WTC11 (cell line): Measurements from ENCODE around the gene EPX. TPM values are rescaled to one million over a fixed set of nuclear protein-coding genes. Genes with fewer than 3 reads are reported as not detected.

ENCODE experiments used
- ATAC-seq: fragments of 200-7000 bp; cut with Tn5 transposase; 2 replicates; pipeline ENCODE4 v1.10.0; 2021; ENCODE audit warnings: mild to moderate bottlenecking, moderate library complexity
- CTCF ChIA-PET: fragments of 300-600 bp; sonication (Branson Sonifier 250); formaldehyde crosslinking; loops from one replicate; lab custom pipeline; 2021; ENCODE audit warnings: antibody characterized with exemption; lab: Charles Lee
- POLR2A ChIA-PET: fragments of 350-600 bp; sonication (Branson Sonifier 250); formaldehyde crosslinking; loops from one replicate; lab custom pipeline; 2021; ENCODE audit warnings: antibody characterized with exemption; lab: Charles Lee
- DNase-seq: peaks from one replicate; pipeline ENCODE4 v3.0.0; 2021; ENCODE audit warnings: low spot score
- H3K27ac Mint-ChIP-seq: 2 replicates; pipeline ENCODE4 v1.8.0; 2021; ENCODE audit warnings: mixed read lengths
- H3K27me3 Mint-ChIP-seq: 2 replicates; pipeline ENCODE4 v1.8.0; 2021; ENCODE audit warnings: low read depth, mild to moderate bottlenecking, moderate library complexity, mixed read lengths
- H3K36me3 Mint-ChIP-seq: 2 replicates; pipeline ENCODE4 v1.8.0; 2021; ENCODE audit warnings: mixed read lengths
- H3K4me1 Mint-ChIP-seq: 2 replicates; pipeline ENCODE4 v1.8.0; 2022; ENCODE audit warnings: mixed read lengths
- H3K4me3 Mint-ChIP-seq: 2 replicates; pipeline ENCODE4 v1.8.0; 2021; ENCODE audit warnings: mild to moderate bottlenecking, moderate library complexity, mixed read lengths
- H3K9me3 Mint-ChIP-seq: 2 replicates; pipeline ENCODE4 v1.8.0; 2021; ENCODE audit warnings: mixed read lengths
- E2F1 ChIP-seq: sonication (generic); formaldehyde crosslinking; IDR thresholded peaks from 2 replicates; pipeline ENCODE4 v1.8.0; 2022; ENCODE audit warnings: mild to moderate bottlenecking, missing genetic modification reagents
- E2F4 ChIP-seq: sonication (generic); formaldehyde crosslinking; IDR thresholded peaks from 2 replicates; pipeline ENCODE4 v1.8.1; 2022; ENCODE audit warnings: low read depth, mild to moderate bottlenecking, moderate library complexity, missing genetic modification reagents, borderline replicate concordance
- ESRRA ChIP-seq: sonication (generic); formaldehyde crosslinking; IDR thresholded peaks from 2 replicates; pipeline ENCODE4 v1.8.1; 2022; ENCODE audit warnings: mild to moderate bottlenecking, missing genetic modification reagents, borderline replicate concordance
- FOXK1 ChIP-seq: sonication (generic); formaldehyde crosslinking; IDR thresholded peaks from 2 replicates; pipeline ENCODE4 v1.8.0; 2022; ENCODE audit warnings: mild to moderate bottlenecking, moderate library complexity, missing genetic modification reagents
- JUN ChIP-seq: sonication (generic); formaldehyde crosslinking; IDR thresholded peaks from 2 replicates; pipeline ENCODE4 v1.8.0; 2023; ENCODE audit warnings: mild to moderate bottlenecking, missing genetic modification reagents
- MYBL2 ChIP-seq: sonication (generic); formaldehyde crosslinking; IDR thresholded peaks from 2 replicates; pipeline ENCODE4 v1.8.1; 2023; ENCODE audit warnings: mild to moderate bottlenecking, moderate library complexity, missing genetic modification reagents
- NFYB ChIP-seq: sonication (generic); formaldehyde crosslinking; conservative IDR thresholded peaks from 2 replicates; pipeline ENCODE4 v1.8.0; 2022; ENCODE audit warnings: low read depth, missing genetic modification reagents
- PRDM15 ChIP-seq: sonication (generic); formaldehyde crosslinking; IDR thresholded peaks from 2 replicates; pipeline ENCODE4 v1.8.0; 2022; ENCODE audit warnings: missing genetic modification reagents
- SP1 ChIP-seq: sonication (generic); formaldehyde crosslinking; conservative IDR thresholded peaks from 2 replicates; pipeline ENCODE4 v1.8.1; 2022; ENCODE audit warnings: missing genetic modification reagents
- STAT6 ChIP-seq: sonication (generic); formaldehyde crosslinking; conservative IDR thresholded peaks from 2 replicates; pipeline ENCODE4 v1.8.1; 2023; ENCODE audit warnings: mild to moderate bottlenecking, low read depth, missing genetic modification reagents, moderate library complexity
- TEAD4 ChIP-seq: sonication (generic); formaldehyde crosslinking; IDR thresholded peaks from 2 replicates; pipeline ENCODE4 v1.8.0; 2022; ENCODE audit warnings: mild to moderate bottlenecking, missing genetic modification reagents
- ZNF232 ChIP-seq: sonication (generic); formaldehyde crosslinking; IDR thresholded peaks from 2 replicates; pipeline ENCODE4 v1.8.0; 2022; ENCODE audit warnings: mild to moderate bottlenecking, missing genetic modification reagents
- ZNF263 ChIP-seq: sonication (generic); formaldehyde crosslinking; IDR thresholded peaks from 2 replicates; pipeline ENCODE4 v1.8.1; 2022; ENCODE audit warnings: low read depth, mild to moderate bottlenecking, moderate library complexity, missing genetic modification reagents
- ZNF281 ChIP-seq: sonication (generic); formaldehyde crosslinking; IDR thresholded peaks from 2 replicates; pipeline ENCODE4 v1.8.0; 2023; ENCODE audit warnings: mild to moderate bottlenecking, missing genetic modification reagents
- ZNF396 ChIP-seq: fragments of 250-450 bp; sonication (Bioruptor Pico); IDR thresholded peaks from 2 replicates; pipeline ENCODE4 v1.8.0; 2021; ENCODE audit warnings: mild to moderate bottlenecking, moderate library complexity, borderline replicate concordance
- ZNF423 ChIP-seq: fragments of 250-450 bp; sonication (Bioruptor Pico); IDR thresholded peaks from 2 replicates; pipeline ENCODE4 v2.1.2; 2022; ENCODE audit warnings: mild to moderate bottlenecking, moderate library complexity
- ZNF512 ChIP-seq: sonication (generic); formaldehyde crosslinking; IDR thresholded peaks from 2 replicates; pipeline ENCODE4 v1.8.1; 2022; ENCODE audit warnings: missing genetic modification reagents, borderline replicate concordance
- ZSCAN18 ChIP-seq: fragments of 250-450 bp; sonication (Bioruptor Pico); IDR thresholded peaks from 2 replicates; pipeline ENCODE4 v2.1.2; 2022; ENCODE audit warnings: mild to moderate bottlenecking, moderate library complexity
- total RNA-seq: library from RNA; stranded (reverse); gene quantifications from 3 replicates; pipeline ENCODE4 v1.2.3, GENCODE V29; 2021

EPX gene
- total RNA-seq, 1 experiment from 2014 or later, result not detected

- POLR2A ChIA-PET, result interaction anchor here (0.6 kb wide), 1 partner anchor 10 kb away, joined by 3 read pairs; no protein-coding TSS in a partner anchor
- CTCF ChIA-PET, result interaction anchor here (0.7 to 2.7 kb wide), 5 partner anchors 14 to 101 kb away, joined by 3 to 22 read pairs (median 4); partner anchors contain the start of gene MKS1
- no peak for DNase-seq
- no peak for TF ChIP-seq PRDM15 (CRISPR knock-in tag)
- no peak for TF ChIP-seq ZSCAN18 (CRISPR knock-in tag)
- TF ChIP-seq ESRRA (CRISPR knock-in tag), result no peak
- no peak for TF ChIP-seq ZNF423 (CRISPR knock-in tag)
- TF ChIP-seq JUN (CRISPR knock-in tag), result no peak
- H3K27me3 Mint-ChIP-seq, result peaks cover 86% of the 10 kb centered on the region
- H3K27ac Mint-ChIP-seq, result no peak overlapping the region
- no peak for ATAC-seq
- no peaks in the 10 kb centered on the region for H3K9me3 Mint-ChIP-seq
- no peaks in the 10 kb centered on the region for H3K36me3 Mint-ChIP-seq
- H3K4me1 Mint-ChIP-seq, result no peaks in the 10 kb centered on the region
- H3K4me3 Mint-ChIP-seq, result no peak overlapping the region
Measured at GRCh38 chr17:58235821-58236220, 43.3 kb downstream of the EPX start.

GRCh38 chr17:58236394-58236793, 43.9 kb downstream of the EPX start:
- ATAC-seq, result no peak
- no peak for DNase-seq
- ChIA-PET POLR2A (no interaction called here), CTCF (interaction anchor here (1.0 to 2.7 kb wide), 3 partner anchors 13 to 36 kb away, joined by 4 to 22 read pairs (median 5); no protein-coding TSS in a partner anchor)
- Mint-ChIP-seq H3K9me3 (no peaks in the 10 kb centered on the region), H3K36me3 (no peaks in the 10 kb centered on the region), H3K4me3 (no peak overlapping the region), H3K27me3 (peaks cover 86% of the 10 kb centered on the region), H3K27ac (no peak overlapping the region), H3K4me1 (no peaks in the 10 kb centered on the region)
- TF ChIP-seq ZNF512 (no peak), ZNF396 (CRISPR knock-in tag) (no peak), E2F1 (CRISPR knock-in tag) (no peak), TEAD4 (CRISPR knock-in tag) (no peak), STAT6 (CRISPR knock-in tag) (no peak), SP1 (no peak), ZNF232 (no peak), ZSCAN18 (CRISPR knock-in tag) (no peak), NFYB (CRISPR knock-in tag) (no peak), MYBL2 (CRISPR knock-in tag) (no peak), FOXK1 (CRISPR knock-in tag) (no peak), E2F4 (no peak), ZNF281 (CRISPR knock-in tag) (no peak), ZNF263 (CRISPR knock-in tag) (no peak)
